Left colon (tissue), 2 donors: ENCODE measurements around the gene SUMO3. TPM values are rescaled to one million over a fixed set of nuclear protein-coding genes. Genes with fewer than 3 reads are reported as not detected.

Experiments
- ATAC-seq: fragments of 200-7000 bp; cut with Tn5 transposase; one replicate; pipeline ENCODE4 v1.9.1; 2020; ENCODE audit warnings: mild to moderate bottlenecking, moderate library complexity
- DNase-seq, 2 donors: peaks; one replicate each; pipeline ENCODE4 v3.0.0-alpha.2; 2020
- intact Hi-C, 2 donors: fragments of 100-400 bp; cut with DNase I in 1 of 2; cut with micrococcal nuclease in 1 of 2; formaldehyde crosslinking; loops; one replicate each; pipeline versions ENCODE4 v1.11.2 to v1.14.0; 2022; cut with DNase I, micrococcal nuclease
- long read RNA-seq: library from polyadenylated mRNA; unstranded; transcript quantifications from one replicate; pipeline ENCODE4 v2.0.0, GENCODE V29; 2021
- total RNA-seq, 2 donors: library from RNA; stranded (reverse); fragmentation: NEBNext Ultra II Directional; extraction: Animal tissue kit (Norgen Biotek cat#: 25700); gene quantifications; one replicate each; pipeline ENCODE4 v1.2.1, GENCODE V29; 2021
- donor health status: DM: no; HTN: no; CAD: no.
- donor health status: DM: yes; HTN: yes; CAD: no.

The SUMO3 gene
- total RNA-seq, result 10 to 100 TPM; 67.3 to 73.2 TPM
- long read RNA-seq, transcript SUMO3-201 (4 exons, 1,807 nt), result major isoform, 51 of 53 reads
- long read RNA-seq, partial matches to known transcripts, result 0 of 53 reads
- long read RNA-seq, other reads (novel, unspliced or antisense), result 2 of 53 reads

DNA sequence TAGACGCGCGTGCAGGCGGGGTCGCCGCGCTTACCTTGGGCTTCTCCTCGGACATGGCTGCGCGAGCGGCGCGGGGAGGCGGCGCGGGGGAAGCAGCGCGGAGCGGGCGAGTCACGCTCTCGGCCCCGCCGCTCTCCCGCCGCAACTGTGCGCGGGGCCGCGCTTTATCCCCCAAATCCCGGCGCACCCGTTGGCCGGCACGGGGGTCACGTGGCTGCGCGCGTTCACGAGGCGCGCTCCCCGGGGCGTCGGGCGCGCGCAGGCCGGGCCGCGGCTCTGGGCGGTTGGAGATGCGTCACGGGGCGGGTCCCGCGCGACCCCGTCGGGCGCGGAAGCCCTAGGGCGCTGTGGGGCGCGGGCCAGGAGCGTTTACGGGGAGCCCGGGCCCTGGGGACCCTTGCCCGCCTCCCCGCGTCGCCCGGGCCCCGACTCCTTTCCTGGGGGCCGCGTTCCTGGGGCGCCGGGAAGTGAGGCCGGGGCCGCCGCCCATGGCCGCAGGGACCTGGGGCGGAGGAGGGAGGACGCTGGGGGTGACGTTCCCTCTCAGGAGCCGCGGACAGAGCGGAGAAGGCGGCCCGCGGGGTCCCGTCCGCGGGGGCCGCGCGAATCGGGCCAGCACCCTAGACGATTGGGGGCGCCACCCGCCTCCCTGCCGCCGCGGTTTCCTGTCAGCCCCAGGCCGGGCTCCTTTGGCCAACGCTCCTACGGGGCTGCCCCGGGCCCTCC is at the start of gene SUMO3:
SUMO3 (minus strand) TSS at position 149 of the 726 bp plus-strand sequence; CDS start at position 55, 94 bp downstream.
- intact Hi-C loops, result no loop called here
- peak; percentile 71 to 86 for DNase-seq
- peak; percentile 79 for ATAC-seq

DNA sequence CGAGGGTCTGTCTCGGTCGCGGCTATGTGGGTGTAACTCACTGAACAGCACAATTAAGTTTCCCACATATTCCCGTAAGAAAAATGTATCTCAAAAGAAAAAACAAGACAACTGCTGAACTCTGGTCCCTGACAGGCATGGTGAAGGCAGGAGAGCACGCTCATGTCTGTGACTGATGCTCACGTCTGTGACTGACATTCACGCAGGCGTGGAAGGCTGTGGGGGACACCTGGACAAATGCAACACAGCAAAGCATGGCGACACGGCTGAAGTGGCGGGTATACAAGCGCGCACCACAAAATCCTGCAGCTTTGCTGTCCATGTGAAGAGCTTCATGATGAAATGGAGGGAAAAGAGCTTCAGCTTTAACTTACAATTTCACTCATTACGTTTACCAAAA is 49.6 kb upstream of the SUMO3 start:
- intact Hi-C loops, result no loop called here
- no peak for ATAC-seq
- DNase-seq, result no peak

DNA sequence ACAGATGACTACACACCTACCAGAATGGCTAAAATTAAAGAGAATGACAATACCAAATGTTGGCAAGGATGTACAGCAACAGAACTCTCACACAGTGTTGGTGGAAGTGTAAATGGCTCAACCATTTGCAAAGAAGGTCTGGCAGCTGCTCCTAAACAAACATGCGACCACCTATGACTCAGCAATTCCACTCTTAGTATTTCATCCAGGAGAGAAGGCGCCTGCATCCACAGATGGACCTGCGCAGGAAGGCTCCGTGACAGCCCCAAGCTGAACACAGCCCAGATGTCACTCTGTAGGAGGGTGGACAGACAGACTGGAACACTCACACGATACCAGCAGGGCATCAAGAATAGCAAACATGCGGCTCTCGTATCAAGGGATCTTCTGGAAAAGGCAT is 48.9 kb upstream of the SUMO3 start:
- no peak for ATAC-seq
- intact Hi-C loops, result no loop called here
- no peak for DNase-seq

DNA sequence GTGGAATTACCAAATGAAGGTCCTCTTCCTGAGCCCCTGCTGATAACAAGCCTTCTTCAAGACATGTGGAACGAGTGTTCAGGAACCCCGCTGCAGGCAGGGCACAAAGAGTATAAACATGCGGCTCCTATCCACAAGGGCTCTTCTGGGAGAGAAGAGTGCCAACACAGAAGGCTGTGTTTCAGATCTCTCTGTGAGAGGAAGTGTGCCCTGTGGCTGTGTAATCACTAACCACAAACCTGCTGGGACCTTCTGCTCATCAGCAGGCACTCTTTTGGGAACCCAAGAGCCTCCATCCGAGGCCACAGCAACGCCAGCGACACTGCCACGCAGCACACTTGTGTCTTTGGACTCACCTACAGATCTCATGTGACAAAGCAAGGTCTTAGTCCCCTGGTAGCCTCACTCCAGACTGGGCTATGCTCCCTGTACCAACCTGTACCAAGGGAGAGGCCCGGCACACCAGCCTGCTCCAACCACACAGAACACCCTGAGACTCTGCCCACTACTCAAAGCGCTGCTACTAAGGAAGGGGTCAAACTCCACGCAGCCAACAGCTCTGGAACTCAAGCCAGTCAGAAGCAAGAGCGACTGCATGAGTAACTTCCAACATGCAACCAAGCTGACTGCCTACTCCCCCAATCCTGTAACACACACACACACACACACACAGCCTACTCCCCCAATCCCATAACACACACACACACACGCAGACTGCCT is 47.9 kb upstream of the SUMO3 start:
- ATAC-seq, result peak; percentile 63
- intact Hi-C loops, result no loop called here
- DNase-seq, result no peak

DNA sequence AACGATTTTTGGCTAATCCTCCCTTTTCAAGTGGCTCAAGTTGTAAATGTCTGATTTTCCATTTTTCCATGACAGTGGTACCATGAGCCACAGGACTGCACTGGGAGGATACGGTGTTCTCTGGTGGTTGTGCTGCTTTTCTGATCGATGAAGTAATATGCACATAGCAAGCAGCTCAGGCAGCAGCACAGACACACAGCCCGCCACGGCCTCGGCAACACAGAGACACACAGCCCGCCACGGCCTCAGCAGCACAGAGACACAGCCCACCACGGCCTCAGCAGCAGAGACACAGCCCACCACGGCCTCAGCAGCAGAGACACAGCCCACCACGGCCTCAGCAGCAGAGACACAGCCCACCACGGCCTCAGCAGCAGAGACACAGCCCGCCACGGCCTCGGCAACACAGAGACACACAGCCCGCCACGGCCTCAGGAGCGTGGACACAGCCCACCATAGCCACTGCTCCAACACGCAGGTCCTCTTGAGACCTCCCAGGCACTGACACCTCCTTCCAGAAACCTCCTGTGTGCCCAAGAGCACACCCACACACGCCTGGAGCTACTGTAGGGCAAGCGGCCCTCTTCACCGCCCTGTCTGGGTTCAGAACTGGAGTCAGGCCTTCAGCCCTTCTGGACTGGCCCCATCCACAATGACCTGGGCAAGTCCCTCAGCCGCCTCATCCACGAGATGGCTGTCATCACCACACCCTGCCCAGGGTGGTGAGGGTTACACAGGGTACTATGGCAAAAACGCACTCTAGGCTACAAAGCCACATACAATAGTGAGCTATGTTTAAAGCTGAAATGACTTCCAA is 45.2 kb upstream of the SUMO3 start:
- intact Hi-C loops, result no loop called here
- ATAC-seq (no peak), DNase-seq (no peak)

DNA sequence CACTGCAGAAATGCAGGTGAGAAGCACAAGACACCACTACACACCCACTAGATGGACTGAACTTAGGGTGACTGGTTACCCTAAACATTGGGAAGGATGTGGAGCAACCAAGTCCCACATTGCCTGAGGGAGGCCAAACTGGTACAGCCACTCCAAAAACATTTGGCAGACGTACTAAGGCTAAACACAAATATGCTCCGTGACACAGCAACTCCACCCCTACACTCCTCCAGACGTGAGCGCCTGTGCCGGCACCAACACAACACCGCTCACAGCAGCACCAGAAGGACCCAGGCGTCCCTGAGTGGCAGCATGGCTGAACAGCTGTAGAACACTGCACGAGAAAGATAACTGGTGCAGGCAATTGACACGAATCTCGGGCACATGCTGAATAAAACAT is 40.9 kb upstream of the SUMO3 start:
- intact Hi-C loops, result no loop called here
- no peak for ATAC-seq

DNA sequence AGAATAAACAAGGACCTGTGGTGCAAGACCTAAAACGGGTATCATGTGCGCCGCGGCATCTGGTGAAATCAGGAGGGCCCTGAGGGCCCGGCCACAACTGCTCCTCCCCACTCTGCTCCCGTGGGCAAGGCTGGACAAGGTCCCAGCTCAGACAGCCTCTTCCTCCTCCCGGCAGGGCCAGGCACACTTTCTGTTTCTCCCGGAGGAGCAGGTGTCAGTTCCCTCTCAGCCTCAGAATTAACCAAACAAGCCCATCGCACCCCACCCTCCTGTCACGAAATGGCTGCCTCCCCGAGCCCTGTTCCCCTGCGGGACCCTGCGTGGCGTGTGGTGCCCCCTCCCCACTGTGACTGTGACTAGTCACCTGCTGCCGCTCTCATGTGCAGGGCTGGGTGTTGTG is 40.4 kb upstream of the SUMO3 start:
- ATAC-seq (no peak), DNase-seq (no peak)
- intact Hi-C loops, result no loop called here

More for the DNA sequence above, 40.9 kb upstream of the SUMO3 start:
- DNase-seq, result no peak

DNA sequence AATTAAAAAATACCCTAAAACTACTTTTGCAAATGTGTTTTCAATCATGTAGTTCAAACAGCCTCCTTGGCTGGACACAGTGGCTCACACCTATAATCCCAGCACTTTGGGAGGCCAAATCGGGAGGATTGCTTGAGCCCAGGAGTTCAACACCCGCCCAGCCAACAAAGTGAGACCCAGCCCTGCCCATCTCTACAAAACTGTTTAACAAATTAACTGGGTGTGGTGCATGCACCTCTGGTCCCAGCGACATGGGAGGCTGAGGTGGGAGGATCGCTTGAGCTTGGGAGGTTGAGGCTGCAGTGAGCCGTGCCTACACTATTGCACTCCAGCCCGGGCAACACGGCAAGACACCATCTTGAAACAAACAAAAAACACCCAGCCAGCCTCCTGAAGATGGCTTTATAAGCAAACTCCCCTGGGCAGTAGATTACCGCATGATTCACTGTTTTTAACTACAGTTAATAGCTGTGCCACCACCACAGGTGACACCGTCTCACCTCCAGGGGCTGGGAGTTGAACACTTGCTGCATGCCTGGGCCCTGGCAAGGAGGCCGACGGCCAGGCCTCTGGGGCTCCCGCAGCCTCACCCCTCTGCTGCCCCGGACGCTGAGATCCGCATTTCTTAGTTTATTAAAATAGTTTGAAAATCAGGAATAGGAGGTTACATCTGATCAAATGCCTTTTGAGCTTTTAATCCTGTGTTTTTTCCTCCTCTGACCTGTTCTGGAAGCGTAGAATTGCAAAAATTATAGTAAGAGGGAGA is 39.4 kb upstream of the SUMO3 start:
- DNase-seq, result no peak
- ATAC-seq, result no peak
- intact Hi-C loops, result no loop called here

DNA sequence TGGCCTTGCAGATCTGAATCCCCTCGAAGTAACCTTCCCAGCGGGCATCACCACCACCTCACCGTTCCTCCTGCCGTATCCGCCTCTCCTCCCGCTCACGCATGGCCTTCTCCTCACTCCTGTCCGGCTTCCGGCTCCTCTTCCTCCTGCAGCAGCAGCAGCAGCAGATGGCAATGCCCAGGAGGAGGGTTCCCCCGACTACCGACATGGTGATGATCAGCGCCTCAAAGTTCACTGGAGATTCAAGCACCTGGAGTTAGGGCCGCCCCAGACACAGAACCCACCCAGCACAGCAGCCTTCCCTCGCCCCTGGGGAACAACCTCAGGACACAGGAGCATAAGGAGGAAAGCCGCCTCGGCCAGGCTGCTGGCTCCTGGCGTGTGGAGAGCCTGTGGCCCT is 38.3 kb upstream of the SUMO3 start:
- intact Hi-C loops, result no loop called here
- ATAC-seq, result no peak
- no peak for DNase-seq

DNA sequence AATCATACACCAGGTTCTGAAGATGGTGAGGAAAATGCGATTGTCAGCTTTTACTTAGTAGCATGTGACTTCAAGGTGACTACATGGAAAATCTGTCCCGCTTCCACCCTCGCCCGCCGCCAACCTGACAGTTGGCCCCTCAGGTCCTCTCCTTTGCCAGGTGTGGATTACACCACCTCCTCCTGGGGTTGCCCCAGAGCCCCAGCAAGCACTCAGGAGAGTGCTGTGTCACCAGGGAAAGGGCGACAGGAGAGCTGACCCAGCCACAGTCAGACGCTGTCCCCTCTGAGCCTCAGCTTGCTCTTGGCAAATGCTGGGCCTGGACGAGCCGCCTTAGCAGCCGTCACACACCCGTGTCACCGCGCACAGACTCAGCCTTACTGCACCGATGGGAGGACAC is 37.7 kb upstream of the SUMO3 start:
- ATAC-seq, result no peak
- no peak for DNase-seq
- intact Hi-C loops, result no loop called here

DNA sequence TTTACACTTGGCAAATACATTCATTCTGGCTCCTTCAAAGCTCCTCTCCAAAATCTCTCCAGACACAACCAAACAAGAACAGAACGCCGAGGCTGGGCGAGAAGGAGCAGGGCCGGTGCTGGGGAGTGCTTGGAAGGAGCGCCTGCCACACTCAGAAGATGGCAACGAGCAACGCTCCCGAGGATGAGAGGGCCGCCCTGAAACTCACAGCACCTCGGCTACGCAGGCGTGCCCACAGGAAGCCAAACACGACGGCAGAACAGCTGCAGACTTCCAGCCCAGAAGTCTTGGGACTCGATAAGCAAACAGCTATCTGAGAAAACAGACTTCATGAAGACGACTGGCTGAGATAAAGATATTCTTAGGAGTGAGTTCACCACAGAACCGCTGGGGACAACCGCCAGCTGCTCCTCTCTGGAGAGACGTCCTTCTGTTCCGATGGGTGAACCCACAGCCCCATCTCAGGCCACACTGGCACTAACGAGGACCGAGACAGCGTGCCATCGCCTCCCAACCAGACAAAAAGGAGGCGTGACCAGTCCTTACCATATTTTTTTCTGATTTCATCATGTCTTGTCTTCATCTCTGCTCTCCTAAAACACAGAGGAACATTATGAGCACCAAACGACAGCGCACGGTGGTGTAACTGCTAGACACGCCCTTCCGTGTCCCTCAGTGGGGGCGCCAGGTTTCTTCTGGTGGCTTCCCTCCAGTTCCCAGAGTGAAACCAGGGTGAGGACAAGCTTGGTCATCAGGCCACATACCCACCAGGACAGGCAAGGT is 37.0 kb upstream of the SUMO3 start:
- no peak for ATAC-seq
- intact Hi-C loops, result no loop called here
- no peak for DNase-seq

DNA sequence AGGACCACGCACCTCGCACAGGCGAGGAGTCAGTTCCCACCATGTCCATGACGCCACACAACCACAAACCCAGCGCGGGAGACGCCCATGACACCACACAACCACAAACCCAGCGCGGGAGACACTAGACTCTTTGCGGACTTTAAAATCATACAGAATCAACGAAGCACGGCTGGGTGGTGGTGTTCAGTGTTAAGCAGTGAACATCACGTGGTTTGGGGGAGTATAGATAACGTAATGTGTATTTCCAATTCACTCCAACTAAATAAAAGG is 36.5 kb upstream of the SUMO3 start:
- ATAC-seq, result no peak
- intact Hi-C loops, result no loop called here
- no peak for DNase-seq

DNA sequence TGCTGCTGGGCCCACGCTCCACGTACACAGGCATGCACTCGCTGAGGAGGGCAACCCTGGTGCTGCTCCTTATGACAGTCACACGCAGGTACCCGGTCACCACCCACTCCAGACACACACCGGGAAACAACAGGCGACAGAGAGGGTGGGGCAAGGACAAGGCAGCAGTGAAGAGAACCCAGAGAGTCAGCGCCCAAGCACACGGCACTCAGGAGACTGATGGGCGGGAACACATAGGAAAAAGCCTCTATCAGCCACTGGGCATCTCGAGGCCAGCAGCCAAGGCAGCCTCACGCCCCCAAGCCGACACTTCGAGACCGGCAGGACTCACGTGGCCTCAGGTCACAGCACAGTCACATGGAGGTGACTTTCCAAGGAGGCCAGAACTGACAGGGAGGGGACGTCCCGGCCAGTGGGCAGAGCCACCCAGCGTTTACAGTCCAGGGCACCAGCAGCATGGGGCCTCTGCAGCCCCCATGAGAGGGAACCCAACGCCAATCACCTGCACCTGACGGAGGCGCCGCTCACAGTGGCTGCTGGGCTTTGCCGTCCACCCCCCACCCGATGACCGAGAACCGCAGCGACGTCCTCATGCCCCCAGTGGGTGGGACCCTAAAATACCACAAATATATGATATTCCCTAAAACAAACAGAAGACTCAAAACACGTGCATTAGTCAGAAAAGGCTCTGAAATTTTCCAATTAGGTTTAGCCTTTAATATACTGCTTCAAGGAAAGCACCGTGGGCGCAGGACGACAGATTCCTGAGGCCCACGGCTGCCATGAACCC is 35.9 kb upstream of the SUMO3 start:
- intact Hi-C loops, result no loop called here
- DNase-seq (peak in 1 of 2 donors; percentile 40), ATAC-seq (peak; percentile 64)

DNA sequence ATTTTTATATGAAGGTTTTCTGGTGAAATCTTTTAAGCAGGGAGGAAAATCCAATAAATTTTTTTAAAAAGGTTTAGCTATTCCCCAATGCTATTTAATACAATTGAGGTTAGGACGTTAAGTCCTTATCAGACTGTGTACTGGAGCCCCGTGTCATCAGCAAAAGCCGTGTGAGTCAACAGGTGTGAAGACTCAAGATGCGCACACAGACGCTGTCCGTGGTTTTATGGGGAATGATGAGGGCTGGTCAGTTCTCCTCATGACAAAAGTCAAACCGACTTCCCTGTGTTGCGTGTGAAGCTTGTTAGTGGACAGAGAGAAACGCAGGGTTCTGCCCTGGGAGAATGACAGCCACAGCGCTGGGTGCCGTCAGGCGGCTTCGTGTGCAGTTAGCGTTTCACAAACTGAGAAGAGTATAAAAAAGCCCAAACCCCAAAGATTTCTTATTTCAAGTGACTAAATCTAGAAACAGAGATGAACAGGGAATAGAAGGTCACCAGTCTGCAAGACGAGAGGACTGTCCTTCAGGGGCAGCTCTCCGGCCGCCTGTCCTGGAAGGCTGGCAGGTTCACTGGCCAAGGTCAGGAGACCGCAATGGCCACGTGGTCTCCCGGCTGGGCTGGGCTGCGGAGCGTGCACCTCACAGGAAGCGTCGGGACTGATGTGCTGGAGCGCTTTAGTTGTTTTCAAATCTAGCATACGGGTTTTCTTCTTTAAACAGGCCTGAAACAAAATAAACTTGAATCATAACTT is 33.2 kb upstream of the SUMO3 start:
- intact Hi-C loops, result no loop called here
- ATAC-seq, result no peak
- no peak for DNase-seq

DNA sequence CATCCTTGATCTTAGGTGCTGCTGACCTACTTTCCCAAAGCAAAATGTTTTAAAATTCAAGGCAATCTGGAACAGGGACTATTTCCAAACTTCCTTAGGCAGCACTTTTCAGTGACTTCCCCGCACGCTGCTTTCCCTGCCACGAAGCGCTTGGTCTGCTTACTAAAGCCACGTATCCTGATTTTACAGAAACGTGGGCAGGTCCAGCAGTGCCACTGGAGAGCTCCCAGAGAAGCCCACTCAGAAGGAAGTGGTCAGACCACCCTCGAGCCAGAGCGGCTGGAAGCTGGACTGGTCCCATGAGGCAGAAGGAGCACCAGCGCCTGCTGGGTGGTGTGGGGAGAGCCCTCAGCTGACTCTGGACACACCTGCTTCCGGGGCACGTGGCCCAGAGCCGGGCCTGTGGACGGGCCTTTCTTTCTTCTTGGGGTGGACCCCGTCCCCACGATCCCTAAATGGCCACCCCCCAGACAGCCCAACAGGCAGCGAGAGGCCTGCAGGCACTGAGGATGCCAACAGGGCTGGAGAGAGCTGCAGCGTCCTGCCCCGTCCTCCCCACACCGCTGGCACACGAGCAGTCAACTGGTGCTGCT is 32.4 kb upstream of the SUMO3 start:
- DNase-seq (peak in 1 of 2 donors; percentile 50), ATAC-seq (peak; percentile 32)
- intact Hi-C loops, result no loop called here

DNA sequence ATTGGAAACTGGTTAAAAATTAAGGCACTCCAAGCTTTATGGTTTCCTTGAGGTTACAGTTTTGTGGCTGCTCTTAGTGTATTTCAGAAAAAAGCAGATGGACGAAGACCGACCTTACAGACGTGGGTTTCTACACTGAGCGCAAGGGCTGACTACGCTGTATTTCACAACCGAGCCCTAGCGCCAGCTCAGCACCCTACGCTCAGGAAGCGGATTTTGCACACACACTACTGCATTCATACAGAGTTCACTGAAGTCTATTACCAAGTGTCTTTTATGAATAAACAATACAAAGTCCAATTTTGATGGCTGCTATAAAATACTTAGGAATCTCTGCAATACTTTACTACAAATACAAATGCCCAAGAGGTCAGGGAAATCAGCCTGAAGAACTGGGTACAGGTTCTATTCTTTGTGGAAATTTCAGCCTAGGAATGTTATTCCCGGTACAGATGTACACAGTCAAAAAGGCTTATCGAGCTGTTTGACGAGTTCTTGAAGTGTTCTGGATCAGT is 31.8 kb upstream of the SUMO3 start:
- intact Hi-C loops, result no loop called here
- ATAC-seq (peak; percentile 71), DNase-seq (peak; percentile 60 to 74)
